A549 (cell line): ENCODE measurements around the gene PLEKHM2. TPM values are rescaled to one million over a fixed set of nuclear protein-coding genes. Genes with fewer than 3 reads are reported as not detected.

Experiments
- ATAC-seq, 2 experiments: fragments of 200-7000 bp in 1 of 2; fragments of >200 bp in 1 of 2; cut with Nextera tagmentation in 1 of 2; cut with Tn5 transposase in 1 of 2; 3 replicates each; pipeline versions ENCODE4 v1.8.0 to v1.9.1; 2018 to 2020; ENCODE audit warnings: mild to moderate bottlenecking in 1 of 2, moderate library complexity in 1 of 2
- CTCF ChIA-PET: fragments of 300-600 bp; sonication (Branson Sonifier 250); formaldehyde crosslinking; extraction: SDS; loops from one replicate; lab custom pipeline; 2021; ENCODE audit warnings: antibody characterized with exemption, inconsistent platforms; lab: Yijun Ruan, JAX
- POLR2A ChIA-PET: fragments of 350-600 bp; formaldehyde crosslinking; extraction: SDS; loops from one replicate; lab custom pipeline; 2021; ENCODE audit warnings: antibody characterized with exemption, inconsistent platforms; lab: Yijun Ruan, JAX
- DNase-seq, 2 experiments: peaks; one replicate each; pipeline versions ENCODE4 v3.0.0 to v3.0.0-alpha.2; 2011 to 2016; ENCODE audit warnings: low read depth in 1 of 2, low spot score in 1 of 2
- FAIRE-seq: peaks from 2 replicates; lab custom pipeline; 2011; peaks lifted over from hg19 to GRCh38; lab: Jason Lieb, UNC
- H3K27ac ChIP-seq, 2 experiments: fragments of >200 bp; sonication (Bioruptor Twin); formaldehyde crosslinking; 3 replicates each; pipeline ENCODE4 v1.5.1; 2016 to 2017
- H3K4me1 ChIP-seq: fragments of >200 bp; sonication (Bioruptor Twin); formaldehyde crosslinking; 3 replicates; pipeline ENCODE4 v1.6.1; 2016
- H3K4me2 ChIP-seq: fragments of >200 bp; sonication (Bioruptor Twin); formaldehyde crosslinking; 3 replicates; pipeline ENCODE4 v1.6.1; 2016
- H3K4me3 ChIP-seq: fragments of >200 bp; sonication (Bioruptor Twin); formaldehyde crosslinking; 3 replicates; pipeline ENCODE4 v1.5.1; 2016
- H3K9me3 ChIP-seq: fragments of >200 bp; sonication (Bioruptor Twin); formaldehyde crosslinking; 3 replicates; pipeline ENCODE4 v1.6.1; 2016
- ATOH8 ChIP-seq: fragments of 250-450 bp; sonication (Bioruptor Pico); IDR thresholded peaks from 2 replicates; pipeline ENCODE4 v1.5.0; 2020; ENCODE audit warnings: low read depth, mild to moderate bottlenecking, moderate library complexity
- BCL3 ChIP-seq: fragments of >200 bp; sonication (Bioruptor Twin); formaldehyde crosslinking; IDR thresholded peaks from 3 replicates; pipeline ENCODE4 v1.6.1; 2016
- CBX2 ChIP-seq: fragments of 200-600 bp; sonication (generic); IDR thresholded peaks from 2 replicates; pipeline ENCODE4 v1.6.1; 2016; ENCODE audit warnings: low read depth, mild to moderate bottlenecking, borderline replicate concordance
- CBX8 ChIP-seq: fragments of 200-600 bp; sonication (generic); IDR thresholded peaks from 2 replicates; pipeline ENCODE4 v1.6.1; 2016
- E2F6 ChIP-seq: IDR thresholded peaks from 2 replicates; pipeline ENCODE4 v1.6.1; 2012; ENCODE audit warnings: low read depth, borderline replicate concordance
- EHF ChIP-seq: fragments of 250-450 bp; sonication (Bioruptor Pico); IDR thresholded peaks from 2 replicates; pipeline ENCODE4 v1.5.0; 2020; ENCODE audit warnings: mild to moderate bottlenecking
- EHMT2 ChIP-seq: fragments of 200-600 bp; sonication (generic); IDR thresholded peaks from 2 replicates; pipeline ENCODE4 v1.6.1; 2016; ENCODE audit warnings: antibody characterized with exemption, low read depth, mild to moderate bottlenecking, moderate library complexity
- FOSL2 ChIP-seq, 2 experiments: fragments of 450-650 bp in 1 of 2; fragments of >200 bp in 1 of 2; sonication (Bioruptor Twin) in 1 of 2; formaldehyde crosslinking; IDR thresholded peaks; 2 replicates each; pipeline versions ENCODE4 v1.5.0 to v1.6.1; 2016 to 2020; ENCODE audit warnings: mild to moderate bottlenecking in 1 of 2, moderate library complexity in 1 of 2
- FOXS1 ChIP-seq: fragments of 250-450 bp; sonication (Bioruptor Pico); IDR thresholded peaks from 2 replicates; pipeline ENCODE4 v1.5.0; 2020; ENCODE audit warnings: mild to moderate bottlenecking, moderate library complexity
- HES2 ChIP-seq: fragments of >200 bp; sonication (Bioruptor Twin); formaldehyde crosslinking; IDR thresholded peaks from 2 replicates; pipeline ENCODE4 v1.6.1; 2016
- HOXA7 ChIP-seq: fragments of 250-450 bp; sonication (Bioruptor Pico); IDR thresholded peaks from 2 replicates; pipeline ENCODE4 v1.5.0; 2020; ENCODE audit warnings: mild to moderate bottlenecking, moderate library complexity
- HOXB13 ChIP-seq: fragments of 250-450 bp; sonication (Bioruptor Pico); IDR thresholded peaks from 2 replicates; pipeline ENCODE4 v1.5.0; 2020; ENCODE audit warnings: low read depth, mild to moderate bottlenecking, moderate library complexity
- HOXB5 ChIP-seq: fragments of 250-450 bp; sonication (Bioruptor Pico); IDR thresholded peaks from 2 replicates; pipeline ENCODE4 v1.5.0; 2020; ENCODE audit warnings: mild to moderate bottlenecking, moderate library complexity
- JUN ChIP-seq, 2 experiments: fragments of >200 bp; sonication (Bioruptor Twin); formaldehyde crosslinking; IDR thresholded peaks; 2 replicates in 1 of 2; 3 replicates in 1 of 2; pipeline ENCODE4 v1.6.1; 2016 to 2017
- KDM5A ChIP-seq: fragments of 200-600 bp; sonication (generic); IDR thresholded peaks from 2 replicates; pipeline ENCODE4 v1.6.1; 2016; ENCODE audit warnings: antibody characterized with exemption, mild to moderate bottlenecking
- MAFK ChIP-seq: fragments of 450-650 bp; IDR thresholded peaks from 2 replicates; pipeline ENCODE4 v1.6.1; 2014; ENCODE audit not compliant: partially characterized antibody
- NR3C1 ChIP-seq: fragments of >200 bp; sonication (Bioruptor Twin); formaldehyde crosslinking; IDR thresholded peaks from 3 replicates; pipeline ENCODE4 v1.6.1; 2017
- SMC3 ChIP-seq: fragments of >200 bp; sonication (Bioruptor Twin); formaldehyde crosslinking; IDR thresholded peaks from 3 replicates; pipeline ENCODE4 v1.6.1; 2018; ENCODE audit warnings: inconsistent platforms
- SREBF2 ChIP-seq: fragments of 450-650 bp; IDR thresholded peaks from 2 replicates; pipeline ENCODE4 v1.6.1; 2014; ENCODE audit warnings: mild to moderate bottlenecking, moderate library complexity
- TP53 ChIP-seq: fragments of 250-450 bp; sonication (Bioruptor Pico); IDR thresholded peaks from 2 replicates; pipeline ENCODE4 v1.5.0; 2021; ENCODE audit warnings: mild to moderate bottlenecking, moderate library complexity
- WGBS: methylation state at CpG from one replicate; pipeline ENCODE4 v1.1.6; 2017; ENCODE audit errors: missing lambda C conversion rate; 5-methylcytosine and 5-hydroxymethylcytosine counted together
- polyA plus RNA-seq, 4 experiments: library from polyadenylated mRNA; depleted of rRNA in 3 of 4; stranded (reverse); fragments of >200 nt; fragmentation: RNase III in 1 of 4; extraction: RNeasy Plus Mini Kit Qiagen cat#74134 plus additional on column Dnase treatment in 1 of 4; gene quantifications; 2 replicates in 3 of 4; 3 replicates in 1 of 4; pipeline ENCODE4 v1.2.3, GENCODE V29; 2011 to 2017
- TF ChIP-seq, protein P1 (sequence below): IDR thresholded peaks from 2 replicates; pipeline ENCODE4 v1.6.1; 2012
- TF ChIP-seq, protein P2 (sequence below): fragments of >200 bp; sonication (Bioruptor Twin); formaldehyde crosslinking; IDR thresholded peaks from 3 replicates; pipeline ENCODE4 v1.5.1; 2016

The PLEKHM2 gene
- polyA plus RNA-seq, 2 of the 4 experiments (the other 2 are of a cell fraction), result 14.7 to 21.5 TPM

DNA sequence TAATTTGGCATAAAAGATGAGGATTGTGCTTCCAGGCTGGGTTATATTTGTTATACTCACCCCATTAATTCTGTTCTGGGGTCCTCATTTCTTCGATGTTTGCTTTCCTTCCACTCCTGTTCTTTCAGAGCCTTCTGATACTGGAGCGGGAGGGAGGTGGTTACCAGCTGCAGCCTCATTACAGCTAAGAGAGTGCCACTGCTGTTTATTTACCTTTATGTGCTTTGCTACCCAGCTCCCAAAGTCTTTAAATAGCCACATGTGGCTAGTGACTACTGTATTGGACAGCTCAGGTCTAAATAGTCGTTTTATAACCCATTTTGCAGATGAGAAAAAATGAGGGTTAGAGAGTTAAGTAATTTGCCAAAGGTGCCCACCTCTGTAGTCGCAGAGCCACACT, 25.1 kb downstream of the PLEKHM2 start:
- ChIA-PET CTCF (no interaction called here), POLR2A (no interaction called here)
- no peak overlapping the region for H3K4me2 ChIP-seq
- 87% methylated on average over 4 of the region's 4 CpGs for WGBS
- no peaks in the 10 kb centered on the region for H3K9me3 ChIP-seq
- DNase-seq, result no peak
- FAIRE-seq, result no peak
- TF ChIP-seq HOXA7 (CRISPR knock-in tag) (no peak), E2F6 (no peak), JUN (IDR thresholded peaks at IDR 0.05) (no peak), EHF (CRISPR knock-in tag) (no peak), EHMT2 (no peak), ATOH8 (CRISPR knock-in tag) (no peak), SREBF2 (no peak), HOXB13 (CRISPR knock-in tag) (no peak)
- H3K27ac ChIP-seq, result no peak overlapping the region
- no peaks in the 10 kb centered on the region for H3K4me1 ChIP-seq
- ATAC-seq, result no peak
- H3K4me3 ChIP-seq, result no peak overlapping the region

DNA sequence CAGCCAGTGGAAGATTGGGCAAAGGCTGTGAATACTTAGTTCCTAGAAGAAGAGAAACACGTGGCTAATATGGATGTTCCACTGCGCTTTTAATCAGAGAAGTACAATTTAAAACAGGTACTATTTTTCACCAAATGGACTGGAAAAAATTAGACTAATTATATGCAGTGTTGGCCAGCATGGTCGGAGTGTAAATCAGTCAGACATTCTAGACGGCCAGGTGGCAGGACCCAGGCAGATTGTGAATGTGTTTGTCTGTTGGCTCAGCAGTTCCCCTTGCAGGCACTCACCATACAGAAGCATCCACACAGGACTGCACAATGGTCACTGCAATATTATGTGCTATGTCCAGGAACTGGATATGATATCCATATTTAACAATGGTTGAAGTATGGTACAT, 28.0 kb downstream of the PLEKHM2 start:
- CTCF ChIA-PET, result no interaction called here
- Histone ChIP-seq H3K4me3 (no peak overlapping the region), H3K9me3 (no peaks in the 10 kb centered on the region), H3K4me2 (no peak overlapping the region), H3K4me1 (no peaks in the 10 kb centered on the region), H3K27ac (no peak overlapping the region)
- TF ChIP-seq EHMT2 (no peak), BCL3 (no peak), NR3C1 (no peak), SMC3 (no peak), HOXB5 (CRISPR knock-in tag) (no peak), FOSL2 (IDR thresholded peaks at IDR 0.05) (no peak), FOSL2 (CRISPR knock-in tag; IDR thresholded peaks at IDR 0.05) (no peak), HES2 (no peak), TP53 (CRISPR knock-in tag) (no peak), FOXS1 (no peak), KDM5A (no peak), CBX8 (no peak), E2F6 (no peak), EHF (CRISPR knock-in tag) (no peak), CBX2 (no peak), SREBF2 (no peak), MAFK (no peak)
- TF ChIP-seq, protein P1, sequence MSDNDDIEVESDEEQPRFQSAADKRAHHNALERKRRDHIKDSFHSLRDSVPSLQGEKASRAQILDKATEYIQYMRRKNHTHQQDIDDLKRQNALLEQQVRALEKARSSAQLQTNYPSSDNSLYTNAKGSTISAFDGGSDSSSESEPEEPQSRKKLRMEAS, result no peak
- TF ChIP-seq, protein P2, sequence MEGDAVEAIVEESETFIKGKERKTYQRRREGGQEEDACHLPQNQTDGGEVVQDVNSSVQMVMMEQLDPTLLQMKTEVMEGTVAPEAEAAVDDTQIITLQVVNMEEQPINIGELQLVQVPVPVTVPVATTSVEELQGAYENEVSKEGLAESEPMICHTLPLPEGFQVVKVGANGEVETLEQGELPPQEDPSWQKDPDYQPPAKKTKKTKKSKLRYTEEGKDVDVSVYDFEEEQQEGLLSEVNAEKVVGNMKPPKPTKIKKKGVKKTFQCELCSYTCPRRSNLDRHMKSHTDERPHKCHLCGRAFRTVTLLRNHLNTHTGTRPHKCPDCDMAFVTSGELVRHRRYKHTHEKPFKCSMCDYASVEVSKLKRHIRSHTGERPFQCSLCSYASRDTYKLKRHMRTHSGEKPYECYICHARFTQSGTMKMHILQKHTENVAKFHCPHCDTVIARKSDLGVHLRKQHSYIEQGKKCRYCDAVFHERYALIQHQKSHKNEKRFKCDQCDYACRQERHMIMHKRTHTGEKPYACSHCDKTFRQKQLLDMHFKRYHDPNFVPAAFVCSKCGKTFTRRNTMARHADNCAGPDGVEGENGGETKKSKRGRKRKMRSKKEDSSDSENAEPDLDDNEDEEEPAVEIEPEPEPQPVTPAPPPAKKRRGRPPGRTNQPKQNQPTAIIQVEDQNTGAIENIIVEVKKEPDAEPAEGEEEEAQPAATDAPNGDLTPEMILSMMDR, result no peak
- DNase-seq (no peak), FAIRE-seq (no peak), ATAC-seq (no peak)
- WGBS, result 85% methylated on average over 4 of the region's 4 CpGs
- POLR2A ChIA-PET, result no interaction called here
